ENCODE measurements around the gene ZNF385A.

The ZNF385A gene

GRCh38 chr12:54377007-54377406 is 7.5 kb downstream of the ZNF385A start:
- H3K4me3 ChIP-seq (ENCODE audit: low read depth, low read length) = no peak overlapping the region
- no peak for TF ChIP-seq CTCF (IDR thresholded peaks at IDR 0.05; ENCODE audit: low read depth, low read length)
- H3K36me3 ChIP-seq = peaks cover 97% of the 10 kb centered on the region
- no peak for DNase-seq
- H3K27me3 ChIP-seq (ENCODE audit: insufficient read depth, low read depth, severe bottlenecking) = no peaks in the 10 kb centered on the region
- no peak overlapping the region for H3K27ac ChIP-seq
- no peaks in the 10 kb centered on the region for H3K9me3 ChIP-seq (ENCODE audit: severe bottlenecking)

DNA sequence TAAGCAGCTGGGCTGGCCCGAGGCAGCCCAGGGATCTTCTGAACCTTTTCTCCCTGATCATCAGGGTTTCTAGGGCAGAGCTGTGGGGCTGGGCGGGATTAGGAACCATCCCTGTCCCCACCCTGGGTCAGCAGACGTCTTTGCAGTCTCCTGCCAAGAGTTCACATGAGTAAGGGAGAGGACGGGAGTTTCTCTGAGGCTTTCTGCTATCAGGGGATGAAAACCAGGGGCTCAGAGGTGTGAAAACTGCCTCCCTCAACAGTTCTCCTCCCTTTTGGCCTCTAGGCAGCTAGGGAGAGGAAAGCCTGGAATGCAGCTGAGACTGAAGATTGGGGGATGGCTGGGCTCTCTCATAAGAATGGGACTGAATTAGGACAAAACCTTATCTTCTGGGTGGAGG is 7.9 kb downstream of the ZNF385A start:
- DNase-seq = no peak
- no peak for TF ChIP-seq CTCF (IDR thresholded peaks at IDR 0.05; ENCODE audit: low read depth, low read length)
- H3K9me3 ChIP-seq (ENCODE audit: severe bottlenecking) = no peaks in the 10 kb centered on the region
- H3K4me3 ChIP-seq (ENCODE audit: low read depth, low read length) = no peak overlapping the region
- H3K27ac ChIP-seq = no peak overlapping the region
- peaks cover 97% of the 10 kb centered on the region for H3K36me3 ChIP-seq
- H3K27me3 ChIP-seq (ENCODE audit: insufficient read depth, low read depth, severe bottlenecking) = no peaks in the 10 kb centered on the region

DNA sequence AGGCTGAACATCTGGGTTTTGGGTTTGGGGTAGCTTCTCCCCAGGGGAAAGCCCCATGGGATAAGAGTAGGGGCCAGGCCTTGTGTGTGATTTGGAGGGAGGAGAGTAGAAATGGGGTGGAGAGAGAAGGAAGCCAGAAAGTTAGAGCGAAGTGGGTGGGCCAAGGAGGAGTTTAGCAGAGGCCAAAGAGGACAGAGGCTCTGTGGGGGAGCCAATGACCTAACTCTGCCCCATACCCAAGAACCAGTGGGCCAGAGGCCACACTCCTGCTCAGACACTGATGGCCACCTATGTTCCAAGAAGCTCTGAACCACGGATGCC is 9.3 kb downstream of the ZNF385A start:
- no peak for DNase-seq
- H3K27ac ChIP-seq = no peak overlapping the region
- peaks cover 97% of the 10 kb centered on the region for H3K36me3 ChIP-seq
- no peak for TF ChIP-seq CTCF (IDR thresholded peaks at IDR 0.05; ENCODE audit: low read depth, low read length)
- H3K4me3 ChIP-seq (ENCODE audit: low read depth, low read length) = no peak overlapping the region
- H3K9me3 ChIP-seq (ENCODE audit: severe bottlenecking) = no peaks in the 10 kb centered on the region
- no peaks in the 10 kb centered on the region for H3K27me3 ChIP-seq (ENCODE audit: insufficient read depth, low read depth, severe bottlenecking)

DNA sequence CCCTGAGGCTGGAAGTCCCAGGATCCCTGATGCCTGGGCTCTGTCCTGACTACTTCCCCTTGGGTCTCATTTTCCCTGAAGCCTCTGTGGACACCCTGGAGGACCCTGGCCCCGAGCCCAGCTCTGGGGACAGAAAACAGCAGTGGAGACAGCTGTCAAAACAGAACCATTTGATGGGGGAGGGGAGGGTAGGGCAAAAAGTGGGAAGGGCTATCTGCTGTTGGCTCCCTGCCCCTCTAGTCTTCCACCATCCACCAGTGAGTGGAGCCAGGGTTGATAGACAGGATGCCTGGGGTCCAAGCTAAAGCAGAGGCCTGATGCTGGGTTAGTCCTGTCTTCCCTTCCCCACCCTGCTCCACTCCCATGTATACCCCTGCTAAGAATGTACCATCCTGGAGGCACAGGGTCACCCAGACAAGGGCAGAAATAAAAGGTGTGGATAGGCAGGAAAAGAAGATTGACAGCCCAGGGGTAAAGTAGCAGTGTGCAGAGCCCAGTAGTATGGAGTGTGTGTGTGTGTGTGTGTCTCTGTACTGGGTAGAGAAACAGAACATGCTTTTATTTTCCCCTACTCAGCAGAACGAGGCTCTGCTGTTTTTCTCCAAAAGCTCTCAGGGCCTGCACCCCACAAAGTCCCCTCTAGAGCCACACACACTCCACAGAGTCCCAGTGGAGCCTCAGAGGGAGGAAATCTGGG is 9.8 kb downstream of the ZNF385A start:
- no peaks in the 10 kb centered on the region for H3K9me3 ChIP-seq (ENCODE audit: severe bottlenecking)
- peaks cover 94% of the 10 kb centered on the region for H3K36me3 ChIP-seq
- no peak overlapping the region for H3K4me3 ChIP-seq (ENCODE audit: low read depth, low read length)
- no peaks in the 10 kb centered on the region for H3K27me3 ChIP-seq (ENCODE audit: insufficient read depth, low read depth, severe bottlenecking)
- TF ChIP-seq CTCF (IDR thresholded peaks at IDR 0.05; ENCODE audit: low read depth, low read length) = no peak
- no peak overlapping the region for H3K27ac ChIP-seq
- no peak for DNase-seq

DNA sequence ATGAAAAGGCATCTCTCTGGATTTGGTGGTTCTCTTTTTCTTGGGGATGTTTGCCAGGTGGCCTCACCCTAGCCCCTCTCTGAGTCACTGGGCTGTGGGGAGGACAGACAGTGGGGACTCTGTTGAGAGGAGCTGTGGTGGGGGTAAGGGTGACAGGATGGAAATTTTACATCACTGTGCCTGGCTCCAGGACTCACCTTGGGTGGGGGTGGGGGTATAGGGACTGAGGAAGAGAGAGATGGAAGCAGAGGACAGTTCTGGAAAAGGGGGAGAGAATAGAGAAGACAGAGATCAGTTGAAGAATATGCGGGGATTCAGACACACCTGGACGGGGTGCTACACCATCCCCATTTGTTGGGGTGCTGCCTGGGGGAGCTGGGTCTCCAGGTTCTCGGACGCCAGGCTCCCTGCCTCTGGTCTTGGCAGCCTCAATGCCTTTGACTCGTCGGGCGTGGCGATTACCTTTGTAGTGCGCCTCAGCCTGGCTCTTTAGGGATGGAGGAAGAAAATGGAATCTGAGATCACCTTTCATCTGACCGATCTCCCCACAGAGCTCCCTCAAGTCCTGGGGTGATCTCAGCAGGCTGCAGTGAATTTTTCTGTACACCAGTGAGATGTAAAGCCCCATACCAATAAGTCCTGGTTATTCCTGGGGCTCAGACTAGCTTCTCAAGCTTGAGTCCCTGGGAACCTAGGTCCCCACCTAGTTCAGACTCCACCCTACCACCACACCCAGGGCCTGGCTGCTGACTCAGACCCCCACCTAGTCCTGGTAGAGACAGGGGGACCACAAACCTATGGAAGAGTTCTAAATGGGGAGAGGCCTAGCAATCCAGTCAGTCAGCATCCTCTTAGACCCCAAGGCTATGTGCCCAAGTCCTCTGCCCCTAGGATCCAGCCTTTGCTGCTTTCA is 10.6 kb downstream of the ZNF385A start:
- TF ChIP-seq CTCF (IDR thresholded peaks at IDR 0.05; ENCODE audit: low read depth, low read length) = no peak
- DNase-seq = no peak
- Histone ChIP-seq H3K9me3 (ENCODE audit: severe bottlenecking) (no peaks in the 10 kb centered on the region), H3K27ac (no peak overlapping the region), H3K27me3 (ENCODE audit: insufficient read depth, low read depth, severe bottlenecking) (no peaks in the 10 kb centered on the region), H3K4me3 (ENCODE audit: low read depth, low read length) (no peak overlapping the region), H3K36me3 (peaks cover 97% of the 10 kb centered on the region)

Measured in WERI-Rb-1 (cell line).